EL (cell line): ENCODE measurements around the gene STT3B.
A peak's percentile ranks its signal among the peaks of the same experiment; 100 is the strongest.
"Not testable (repeated sequence)": the region's sequence is repeated elsewhere in the genome, so short reads cannot be mapped to it uniquely, and the experiment has no call there.

Experiments
- DNase-seq: peaks from one replicate; pipeline ENCODE4 v3.0.0-alpha.2; 2016

Gene STT3B

DNA sequence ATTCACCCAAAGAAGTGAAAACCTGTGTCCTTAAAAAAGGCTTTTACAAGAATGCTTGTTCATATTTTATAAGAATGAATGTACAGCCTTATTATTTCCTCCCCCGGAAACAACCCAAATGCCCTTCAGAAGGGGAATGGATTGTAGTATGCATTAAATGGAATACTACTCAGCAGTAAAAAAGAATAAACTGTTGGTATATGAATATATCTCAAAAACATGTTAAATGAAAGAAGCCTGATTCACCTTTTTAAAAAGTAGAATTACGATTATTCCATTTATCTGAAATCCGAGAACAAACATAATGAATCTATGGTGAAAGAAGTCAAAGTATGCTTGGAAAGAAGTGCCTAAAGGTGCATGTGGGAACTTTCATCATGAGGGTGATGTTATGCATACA, 20.5 kb downstream of the STT3B start:
- no peak for DNase-seq

DNA sequence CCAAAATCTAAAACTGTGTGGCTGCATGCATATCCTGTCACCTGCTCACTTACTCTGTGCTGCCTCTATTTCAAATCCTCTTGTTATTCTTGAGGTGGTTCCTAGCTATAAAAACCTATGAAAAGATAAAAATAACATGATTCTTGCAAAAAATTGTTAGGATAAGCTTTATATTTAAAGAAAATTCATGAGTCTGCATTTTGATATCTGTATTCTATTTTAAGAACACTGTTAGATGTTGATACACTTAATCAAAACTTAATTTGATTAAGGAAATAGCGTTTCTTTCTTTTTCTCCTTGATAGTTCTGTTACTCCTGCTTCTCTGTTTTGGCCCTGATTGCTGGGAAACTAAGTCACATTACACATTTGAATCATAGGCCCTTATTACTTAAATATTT, 22.5 kb downstream of the STT3B start:
- DNase-seq: no peak

DNA sequence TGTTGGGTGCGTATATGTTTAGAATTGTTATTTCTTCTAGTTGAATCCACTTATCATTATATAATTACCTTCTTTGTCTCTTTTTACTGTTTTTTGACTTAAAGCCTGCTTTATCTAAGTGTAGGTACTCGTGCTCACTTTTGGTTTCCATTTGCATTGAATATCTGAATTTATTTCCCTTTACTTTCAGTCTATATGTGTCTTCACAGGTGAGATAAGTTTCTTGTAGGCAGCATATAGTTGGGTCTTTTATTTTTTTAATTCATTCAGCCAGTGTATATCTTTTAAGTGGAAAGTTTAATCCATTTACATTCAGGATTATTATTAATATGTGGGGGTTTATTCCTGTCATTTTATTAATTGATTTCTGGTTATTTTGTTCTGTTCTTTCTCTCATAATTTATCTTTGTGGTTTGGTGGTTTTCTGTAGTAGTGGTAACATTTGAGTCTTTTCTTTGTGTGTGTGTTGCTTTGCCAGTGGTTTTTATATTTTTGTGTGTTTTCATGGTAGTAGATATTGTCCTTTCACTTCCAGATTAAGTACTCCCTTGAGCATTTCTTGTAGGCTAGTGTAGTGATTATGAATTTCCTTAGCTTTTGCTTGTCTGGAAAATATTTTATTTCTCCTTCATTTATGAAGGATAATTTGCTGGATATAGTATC, 27.3 kb downstream of the STT3B start:
- DNase-seq: no peak

DNA sequence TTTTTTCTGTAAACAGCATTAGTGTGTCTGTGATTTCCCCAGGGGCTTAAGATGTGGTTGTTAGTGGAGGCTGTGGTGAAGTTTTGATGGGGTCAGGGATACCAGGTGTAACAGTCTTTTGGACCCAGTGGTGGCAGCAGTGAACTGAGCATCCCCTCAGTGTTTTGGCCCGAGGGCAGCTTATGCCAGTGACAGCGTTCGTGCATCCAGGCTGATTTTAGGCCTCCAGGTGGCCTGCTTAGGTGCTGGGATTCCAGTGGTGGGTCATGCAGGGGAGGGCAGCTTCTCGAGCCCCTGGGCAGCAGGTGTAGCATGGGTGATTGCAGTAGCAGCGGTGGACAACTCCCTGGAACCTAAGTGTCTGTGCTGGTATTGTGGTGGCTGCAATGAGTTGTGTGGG, 29.2 kb downstream of the STT3B start:
- DNase-seq: no peak

GRCh38 chr3:31562525-31562924, 29.8 kb downstream of the STT3B start:
- no peak for DNase-seq

DNA sequence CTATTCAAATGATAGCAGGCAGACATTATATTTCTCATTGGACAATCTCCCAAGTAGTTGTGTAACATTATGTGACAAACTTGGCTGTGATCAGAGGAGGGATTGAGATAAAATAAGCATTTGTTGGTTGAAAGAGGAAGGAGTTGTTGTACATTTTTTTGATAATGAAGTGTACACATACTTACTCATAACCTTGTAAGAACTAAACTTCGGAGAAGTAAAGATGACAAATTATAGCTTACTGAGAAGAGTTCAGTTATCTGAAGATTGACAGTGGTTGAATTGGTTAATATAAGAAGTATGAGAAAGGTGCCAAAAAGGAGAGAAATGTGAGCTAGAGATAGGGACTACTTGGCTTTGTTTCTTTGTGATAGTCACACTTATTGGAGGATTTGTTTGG, 32.6 kb downstream of the STT3B start:
- DNase-seq: no peak

DNA sequence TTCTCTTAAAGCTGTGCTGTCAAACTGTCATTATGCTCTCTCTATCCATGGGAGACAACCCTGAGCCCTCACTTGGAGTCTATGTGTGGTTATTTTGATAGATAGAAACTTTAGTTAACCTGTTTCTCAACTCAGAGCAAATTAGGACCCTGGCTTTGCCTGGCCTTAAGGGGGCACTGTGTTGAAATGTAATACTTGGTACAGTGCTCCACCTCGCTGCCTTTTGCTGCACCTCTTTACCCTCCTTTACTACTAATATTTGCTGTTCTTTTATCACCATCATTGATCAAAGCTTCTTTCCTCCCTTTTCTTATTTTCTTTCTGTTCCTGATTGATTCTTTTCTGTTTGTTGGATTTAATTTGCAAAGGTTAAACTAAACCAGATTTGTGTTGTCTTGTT, 34.3 kb downstream of the STT3B start:
- peak; percentile 6 for DNase-seq

DNA sequence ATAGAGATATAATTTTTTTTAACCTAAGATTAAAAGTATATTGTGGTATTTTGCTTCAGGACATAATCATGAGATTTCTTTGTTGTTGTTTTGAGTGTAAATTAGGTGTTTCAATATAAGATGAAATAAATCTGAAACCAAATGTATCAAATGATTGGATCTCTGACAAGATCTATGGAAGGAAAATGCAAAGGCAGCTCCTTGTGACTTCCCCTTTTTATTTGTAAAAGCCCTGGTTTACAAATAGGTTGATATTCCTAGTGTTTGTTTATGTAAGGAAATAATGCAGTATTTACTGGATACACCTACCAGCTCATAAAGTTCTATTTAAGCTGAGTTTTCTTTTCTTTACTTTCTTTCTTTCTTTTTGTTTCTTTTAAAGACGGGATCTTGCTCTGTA, 35.9 kb downstream of the STT3B start:
- DNase-seq: no peak

GRCh38 chr3:31571325-31571724, 38.6 kb downstream of the STT3B start:
- DNase-seq: no peak

DNA sequence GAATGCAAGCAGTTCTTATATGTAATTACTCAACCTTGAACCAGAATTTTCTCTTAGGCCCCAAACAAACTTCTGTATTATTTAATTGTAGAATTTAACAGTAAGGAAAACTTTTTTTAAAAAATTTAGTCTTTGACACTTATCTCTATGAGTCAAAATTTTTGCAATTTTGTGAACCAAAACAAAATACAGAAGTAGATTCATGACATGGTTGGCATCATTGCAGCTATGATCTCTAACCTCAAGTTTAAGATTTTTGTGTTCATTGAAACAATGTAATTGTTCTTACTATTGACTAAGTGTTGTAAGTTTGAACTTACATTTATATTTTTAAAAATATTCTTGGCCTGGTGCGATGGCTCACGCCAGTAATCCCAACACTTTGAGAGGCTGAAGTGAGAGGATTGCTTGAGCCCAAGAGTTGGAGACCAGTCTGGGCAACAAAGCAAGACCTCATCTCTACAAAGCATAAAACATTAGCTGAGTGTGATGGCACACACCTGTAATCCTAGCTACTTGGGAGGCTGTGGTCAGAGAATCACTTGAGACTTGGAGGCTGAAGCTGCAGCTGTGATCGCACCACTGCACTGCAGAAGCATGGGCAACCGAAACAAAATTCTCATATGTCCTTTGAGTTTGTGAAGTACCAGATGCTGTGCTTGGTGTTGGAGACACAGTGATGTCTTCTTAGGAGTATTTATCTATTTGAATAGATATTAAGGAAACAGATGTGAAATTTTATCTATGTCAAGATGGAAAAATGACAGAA, 39.7 kb downstream of the STT3B start:
- no peak for DNase-seq

GRCh38 chr3:31573036-31573779, 40.5 kb downstream of the STT3B start:
- DNase-seq: no peak

GRCh38 chr3:31575448-31575847, 42.7 kb downstream of the STT3B start:
- DNase-seq: peak; percentile 1

GRCh38 chr3:31576521-31576920, 43.8 kb downstream of the STT3B start:
- no peak for DNase-seq

GRCh38 chr3:31577232-31577631, 44.5 kb downstream of the STT3B start:
- no peak for DNase-seq

GRCh38 chr3:31579828-31580227, 47.1 kb downstream of the STT3B start:
- DNase-seq: no peak

DNA sequence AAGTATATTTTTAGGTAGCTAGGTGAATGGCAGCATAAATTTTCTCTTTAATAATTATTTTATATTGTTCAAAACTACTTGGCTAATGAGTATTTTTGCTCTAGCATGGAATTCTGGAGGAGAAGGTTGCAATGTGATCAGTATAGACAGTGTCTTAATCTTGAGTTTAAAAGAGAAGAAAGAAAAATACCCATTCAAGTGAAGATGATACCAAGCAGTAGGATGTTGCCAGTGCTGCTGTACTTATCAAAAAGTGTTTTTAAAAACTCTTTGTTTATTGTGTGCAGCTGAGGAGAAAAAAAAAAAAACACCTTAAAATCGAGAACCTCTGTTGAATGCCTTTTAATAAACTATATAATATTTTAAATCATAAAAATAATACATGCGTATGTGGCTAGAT, 47.9 kb downstream of the STT3B start:
- no peak for DNase-seq

DNA sequence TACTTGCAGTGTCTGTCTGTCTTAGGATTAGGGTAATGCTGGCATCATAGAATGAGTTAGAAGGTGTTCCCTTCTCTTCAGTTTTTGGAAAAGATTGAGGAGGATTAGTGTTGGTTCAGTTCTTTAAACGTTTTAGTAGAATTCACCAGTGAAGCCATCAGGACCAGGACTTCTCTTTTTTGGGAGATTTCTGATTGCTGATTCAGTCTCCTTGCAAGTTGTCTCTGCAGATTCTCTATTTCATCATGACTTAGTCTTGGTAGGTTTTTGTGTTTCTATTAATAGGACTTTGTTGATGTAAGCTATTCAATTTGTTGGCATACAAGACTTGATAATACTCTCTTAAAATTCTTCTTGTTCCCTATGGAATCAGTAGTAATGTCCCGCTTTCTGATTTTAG, 48.9 kb downstream of the STT3B start:
- no peak for DNase-seq

- DNase-seq: no peak
Observed at GRCh38 chr3:31589228-31589627, 56.5 kb downstream of the STT3B start.

DNA sequence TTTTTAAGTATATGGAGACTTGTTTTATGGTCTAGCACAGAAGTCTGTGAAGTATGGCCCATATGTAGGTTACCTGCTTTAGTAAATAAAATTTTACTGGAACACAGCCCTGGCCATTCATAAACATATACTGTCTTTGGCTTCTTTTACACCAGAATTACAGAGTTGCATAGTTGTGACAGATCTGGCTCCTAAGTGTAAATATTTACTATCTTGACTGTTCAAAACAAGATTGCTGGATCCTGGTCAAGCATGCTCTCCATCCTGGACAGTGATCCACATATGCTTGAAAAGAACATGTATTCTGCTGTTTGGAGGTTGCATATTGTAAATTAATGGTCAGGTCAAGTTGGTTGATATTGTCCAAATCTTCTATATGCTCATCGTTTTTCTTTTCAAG, 57.9 kb downstream of the STT3B start:
- DNase-seq: no peak

GRCh38 chr3:31592764-31593163, 60.0 kb downstream of the STT3B start:
- DNase-seq: no peak

DNA sequence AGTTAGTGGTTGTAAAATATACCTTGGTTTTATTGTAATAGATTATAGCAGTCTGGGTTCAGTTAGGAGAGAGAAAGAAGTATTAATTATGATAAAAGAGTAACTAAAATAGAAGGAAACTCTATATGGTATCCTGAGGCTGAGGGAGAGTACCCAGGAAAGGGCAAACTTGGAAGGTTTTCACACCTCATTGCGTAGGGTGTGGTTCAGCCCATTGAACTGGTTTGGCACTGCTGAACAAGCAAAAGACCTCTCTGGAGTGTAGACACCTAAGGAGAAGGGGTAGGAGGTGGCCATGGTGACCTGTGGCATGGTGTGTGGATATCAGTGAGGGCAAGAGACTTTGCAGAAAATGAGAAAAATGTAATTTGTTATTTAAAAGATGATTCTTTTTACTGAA, 63.5 kb downstream of the STT3B start:
- no peak for DNase-seq

- no peak for DNase-seq
Observed at GRCh38 chr3:31600431-31600830, 67.7 kb downstream of the STT3B start.

- DNase-seq: not testable (repeated sequence)
Observed at GRCh38 chr3:31605333-31605732, 72.6 kb downstream of the STT3B start.

- DNase-seq: no peak
Observed at GRCh38 chr3:31606453-31606852, 73.7 kb downstream of the STT3B start.
